ENCODE results near the gene UBE2B. TPM values are rescaled to one million over a fixed set of nuclear protein-coding genes. Genes with fewer than 3 reads are reported as not detected.
A peak's percentile ranks its signal among the peaks of the same experiment; 100 is the strongest.

Gene UBE2B
- total RNA-seq, 1 donor from 2014 or later, result 56.6 TPM

- ATAC-seq, result no peak
These were observed 67.4 kb downstream of the UBE2B start for GRCh38 chr5:134438721-134439123.

GRCh38 chr5:134439210-134439654, 67.9 kb downstream of the UBE2B start:
- peak; percentile 79 for ATAC-seq

- ATAC-seq, result no peak
These were observed 68.9 kb downstream of the UBE2B start for GRCh38 chr5:134440201-134440755.

Other genes starting within 250 kb of the UBE2B start
- gene SKP1, start 194.6 kb upstream of the UBE2B start, total RNA-seq, result 206 TPM
- 144 TPM for gene PPP2CA, start 145.5 kb upstream of the UBE2B start, total RNA-seq
- 0.96 TPM for gene CDKL3, start 4.4 kb upstream of the UBE2B start, total RNA-seq
- gene CDKN2AIPNL, start 40.3 kb downstream of the UBE2B start, total RNA-seq, result 19.4 TPM
- gene JADE2, start 154.1 kb downstream of the UBE2B start, total RNA-seq, result 12.9 TPM

All from esophagus mucosa (tissue), 1 donor.